Keratinocyte (primary cell): Measurements from ENCODE around the gene TRIM63. TPM values are rescaled to one million over a fixed set of nuclear protein-coding genes. Genes with fewer than 3 reads are reported as not detected.

Source experiments
- DNase-seq: peaks from one replicate; pipeline ENCODE4 v3.0.0-alpha.2; 2011; ENCODE audit warnings: low read depth, missing footprints, low spot score
- FAIRE-seq: peaks from 2 replicates; lab custom pipeline; 2011; peaks lifted over from hg19 to GRCh38; lab: Jason Lieb, UNC
- H2AFZ ChIP-seq: 2 replicates; pipeline ENCODE4 v1.6.0; 2012; ENCODE audit warnings: low read length, control low read depth, inconsistent platforms; ENCODE audit not compliant: control insufficient read depth
- H3K27ac ChIP-seq: 2 replicates; pipeline ENCODE4 v1.5.1; 2011; ENCODE audit warnings: low read length; ENCODE audit not compliant: control insufficient read depth, insufficient read depth
- H3K27me3 ChIP-seq: 3 replicates; pipeline ENCODE4 v1.6.0; 2011; ENCODE audit warnings: low read length; ENCODE audit not compliant: control insufficient read depth, insufficient read depth; ENCODE audit errors: extremely low read depth
- H3K36me3 ChIP-seq, 2 experiments: 2 replicates in 1 of 2; 3 replicates in 1 of 2; pipeline ENCODE4 v1.5.1; 2011; ENCODE audit warnings: low read length in 2 of 2, mild to moderate bottlenecking in 1 of 2; ENCODE audit not compliant: control insufficient read depth in 2 of 2, insufficient read depth in 2 of 2; ENCODE audit errors: extremely low read depth in 1 of 2
- H3K4me1 ChIP-seq: 3 replicates; pipeline ENCODE4 v1.5.1; 2011; ENCODE audit warnings: low read length; ENCODE audit not compliant: control insufficient read depth, insufficient read depth; ENCODE audit errors: extremely low read depth
- H3K4me2 ChIP-seq: 3 replicates; pipeline ENCODE4 v1.6.0; 2011; ENCODE audit warnings: low read depth, low read length; ENCODE audit not compliant: control insufficient read depth, insufficient read depth; ENCODE audit errors: extremely low read depth
- H3K4me3 ChIP-seq, 3 experiments: fragments of 200-600 bp in 1 of 3; sonication (generic) in 1 of 3; 2 replicates in 2 of 3; 3 replicates in 1 of 3; pipeline ENCODE4 v1.5.1; 2011 to 2016; ENCODE audit warnings: low read length in 3 of 3, mild to moderate bottlenecking in 3 of 3, control low read depth in 2 of 3, inconsistent platforms in 1 of 3, low read depth in 1 of 3, mixed read lengths in 1 of 3, mixed run types in 1 of 3, moderate library complexity in 1 of 3; ENCODE audit not compliant: control insufficient read depth in 2 of 3, insufficient read depth in 2 of 3; ENCODE audit errors: extremely low read depth in 1 of 3
- H3K79me2 ChIP-seq: 2 replicates; pipeline ENCODE4 v1.6.0; 2012; ENCODE audit warnings: low read length; ENCODE audit not compliant: control insufficient read depth, insufficient read depth
- H3K9ac ChIP-seq: 3 replicates; pipeline ENCODE4 v1.6.0; 2011; ENCODE audit warnings: low read length; ENCODE audit not compliant: control insufficient read depth, insufficient read depth; ENCODE audit errors: extremely low read depth
- H3K9me1 ChIP-seq: 3 replicates; pipeline ENCODE4 v1.6.0; 2011; ENCODE audit warnings: low read length; ENCODE audit not compliant: control insufficient read depth, insufficient read depth; ENCODE audit errors: extremely low read depth
- H3K9me3 ChIP-seq: 2 replicates; pipeline ENCODE4 v1.5.1; 2012; ENCODE audit warnings: low read depth, low read length; ENCODE audit not compliant: control insufficient read depth
- H4K20me1 ChIP-seq: 3 replicates; pipeline ENCODE4 v1.6.0; 2011; ENCODE audit warnings: low read length; ENCODE audit not compliant: control insufficient read depth, insufficient read depth; ENCODE audit errors: extremely low read depth
- CTCF ChIP-seq, 3 experiments: IDR thresholded peaks in 1 of 3; conservative IDR thresholded peaks in 1 of 3; optimal IDR thresholded peaks in 1 of 3; 2 replicates in 2 of 3; 3 replicates in 1 of 3; pipeline versions ENCODE3 to v1.5.1; 2011; ENCODE audit warnings: low read length in 3 of 3, mild to moderate bottlenecking in 3 of 3, moderate library complexity in 2 of 3, control low read depth in 1 of 3, inconsistent platforms in 1 of 3; ENCODE audit not compliant: insufficient read depth in 2 of 3; ENCODE audit errors: extremely low read depth in 1 of 3
- EZH2 ChIP-seq: IDR thresholded peaks from one replicate; pipeline ENCODE4 v1.6.1; 2012; ENCODE audit warnings: inconsistent platforms, mild to moderate bottlenecking, low read length, moderate library complexity
- dilution Hi-C: fragments of 300-500 bp; cut with MboI; formaldehyde crosslinking; loops from one replicate; pipeline ENCODE4 v1.7.0; 2020; ENCODE audit warnings: low sequenced_read_pairs; ENCODE audit not compliant: extremely low pct_ligation_motif_present
- polyA plus RNA-seq, 5 experiments: library from polyadenylated mRNA; depleted of rRNA in 3 of 5; stranded (reverse) in 3 of 5; stranded (forward) in 1 of 5; unstranded in 1 of 5; fragments of >200 nt; gene quantifications; 1 replicate in 1 of 5; 2 replicates in 3 of 5; 3 replicates in 1 of 5; pipeline versions ENCODE4 v1.2.1 to v1.2.3, GENCODE V29; 2011 to 2012; ENCODE audit warnings: missing spikeins in 2 of 5, low read depth in 1 of 5, low replicate concordance in 1 of 5

Gene TRIM63
- polyA plus RNA-seq, 1 donor (not counting 4 experiments of a cell fraction or from before 2014, with no cell fraction given), result not detected

GRCh38 chr1:26031611-26032220, 35.7 kb downstream of the TRIM63 start:
- no peak overlapping the region for H3K9ac ChIP-seq
- no peaks in the 10 kb centered on the region for H3K9me1 ChIP-seq
- H3K27me3 ChIP-seq, result no peaks in the 10 kb centered on the region
- DNase-seq (no peak), FAIRE-seq (no peak)
- no peaks in the 10 kb centered on the region for H4K20me1 ChIP-seq
- TF ChIP-seq EZH2 (no peak), CTCF (optimal IDR thresholded peaks at IDR 0.05 in 1 of 3, IDR thresholded peaks at IDR 0.05 in 1 of 3, conservative IDR thresholded peaks at IDR 0.05 in 1 of 3; ENCODE audit: extremely low read depth in 1 of 3, insufficient read depth in 2 of 3, low read length in 3 of 3) (no peak)
- H2AFZ ChIP-seq, result no peak overlapping the region
- H3K9me3 ChIP-seq, result no peaks in the 10 kb centered on the region
- dilution Hi-C loops, result no loop called here
- H3K4me3 ChIP-seq, result no peak overlapping the region
- no peak overlapping the region for H3K4me2 ChIP-seq
- H3K79me2 ChIP-seq, result no peaks in the 10 kb centered on the region
- no peaks in the 10 kb centered on the region for H3K36me3 ChIP-seq
- H3K4me1 ChIP-seq, result peaks cover 10% of the 10 kb centered on the region
- no peak overlapping the region for H3K27ac ChIP-seq

GRCh38 chr1:26031196-26031595, 36.2 kb downstream of the TRIM63 start:
- Histone ChIP-seq H3K79me2 (no peaks in the 10 kb centered on the region), H3K36me3 (no peaks in the 10 kb centered on the region), H3K9ac (no peak overlapping the region), H3K4me2 (no peak overlapping the region), H4K20me1 (no peaks in the 10 kb centered on the region), H3K4me1 (peaks cover 7% of the 10 kb centered on the region), H3K27me3 (no peaks in the 10 kb centered on the region), H3K4me3 (no peak overlapping the region), H3K27ac (no peak overlapping the region), H2AFZ (no peak overlapping the region), H3K9me3 (no peaks in the 10 kb centered on the region), H3K9me1 (no peaks in the 10 kb centered on the region)
- TF ChIP-seq CTCF (optimal IDR thresholded peaks at IDR 0.05 in 1 of 3, IDR thresholded peaks at IDR 0.05 in 1 of 3, conservative IDR thresholded peaks at IDR 0.05 in 1 of 3; ENCODE audit: extremely low read depth in 1 of 3, insufficient read depth in 2 of 3, low read length in 3 of 3), result no peak
- TF ChIP-seq EZH2, result no peak
- no peak for FAIRE-seq
- dilution Hi-C loops, result no loop called here
- DNase-seq, result no peak
